NOMO-1 treated with dmso at 0.1 percent for 144 hours (cell line): ENCODE measurements around the gene TMEM52B.
"Not testable (repeated sequence)": the region's sequence is repeated elsewhere in the genome, so short reads cannot be mapped to it uniquely, and the experiment has no call there.

ENCODE experiments used
- DNase-seq: peaks from one replicate; lab custom pipeline; 2025; ENCODE audit not compliant: unreplicated experiment; lab: John Stamatoyannopoulos, UW

Gene TMEM52B

DNA sequence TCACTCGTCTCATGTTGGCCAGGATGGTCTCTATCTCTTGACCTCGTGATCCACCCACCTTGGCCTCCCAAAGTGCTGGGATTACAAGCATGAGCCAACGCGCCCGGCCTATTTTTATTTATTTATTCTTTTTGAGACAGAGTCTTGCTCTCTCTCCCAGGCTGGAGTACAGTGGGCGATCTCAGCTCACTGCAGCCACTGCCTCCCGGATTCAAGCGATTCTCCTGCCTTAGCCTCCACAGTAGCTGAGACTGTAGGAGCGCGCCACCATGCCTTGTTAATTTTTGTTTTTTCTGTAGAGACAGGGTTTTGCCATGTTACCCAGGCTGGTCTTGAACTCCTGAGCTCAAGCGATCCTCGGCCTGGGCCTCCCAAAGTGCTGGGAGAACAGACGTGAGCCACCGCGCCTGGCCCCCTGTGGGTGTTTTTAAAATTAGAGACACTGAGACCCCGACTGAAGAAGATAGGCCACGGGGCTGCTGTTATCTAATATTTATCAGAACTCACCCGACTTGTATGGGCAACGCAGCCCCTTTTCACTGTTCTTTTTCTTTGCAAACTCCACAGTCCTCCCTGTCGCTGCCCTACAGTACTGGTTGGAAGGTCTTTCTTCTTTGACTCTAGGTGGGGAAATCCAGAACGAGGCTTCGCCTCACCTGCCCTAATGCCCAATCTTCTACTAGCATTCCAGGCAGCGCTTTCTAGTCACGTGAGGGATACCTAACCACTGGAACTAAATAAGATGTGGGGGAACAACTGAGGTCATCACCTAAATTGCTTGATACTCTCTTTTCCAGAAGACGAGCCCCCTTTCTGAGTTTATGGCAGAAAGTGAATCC, 32.5 kb downstream of the TMEM52B start:
- DNase-seq = no peak

DNA sequence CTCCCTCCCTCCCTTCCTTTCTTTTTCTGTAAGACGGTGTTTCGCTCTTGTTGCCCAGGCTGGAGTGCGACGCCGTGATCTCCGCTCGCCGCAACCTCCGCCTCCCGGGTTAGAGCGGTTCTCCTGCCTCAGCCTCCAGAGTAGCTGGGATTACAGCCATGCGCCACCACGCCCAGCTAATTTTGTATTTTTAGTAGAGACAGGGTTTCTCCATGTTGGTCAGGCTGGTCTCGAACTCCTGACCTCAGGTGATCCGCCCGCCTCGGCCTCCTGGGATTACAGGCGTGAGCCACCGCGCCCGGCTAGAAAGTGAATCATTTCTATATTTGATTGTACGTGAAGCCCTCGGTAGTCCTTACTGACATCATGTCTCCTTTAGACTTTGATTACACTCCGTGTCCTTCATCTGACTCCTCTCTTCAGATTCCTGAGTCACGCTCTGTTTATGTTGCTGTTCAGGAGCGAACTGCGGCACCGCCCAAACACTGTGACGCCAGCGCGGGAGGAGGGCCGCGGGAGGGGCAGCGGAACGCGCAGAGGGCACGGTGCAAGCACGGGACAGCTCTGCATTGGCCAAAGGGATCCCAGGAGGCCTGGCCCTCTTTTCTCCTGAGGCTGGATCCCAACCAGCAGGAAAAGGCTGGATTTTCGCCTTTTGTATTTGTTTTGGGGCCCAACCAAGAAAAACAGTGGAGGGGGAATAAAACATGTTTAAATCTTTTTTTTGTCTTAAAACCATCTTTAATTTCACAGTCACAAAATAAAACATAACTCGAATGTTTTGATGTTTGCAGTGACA, 33.3 kb downstream of the TMEM52B start:
- peak; percentile 84 for DNase-seq

DNA sequence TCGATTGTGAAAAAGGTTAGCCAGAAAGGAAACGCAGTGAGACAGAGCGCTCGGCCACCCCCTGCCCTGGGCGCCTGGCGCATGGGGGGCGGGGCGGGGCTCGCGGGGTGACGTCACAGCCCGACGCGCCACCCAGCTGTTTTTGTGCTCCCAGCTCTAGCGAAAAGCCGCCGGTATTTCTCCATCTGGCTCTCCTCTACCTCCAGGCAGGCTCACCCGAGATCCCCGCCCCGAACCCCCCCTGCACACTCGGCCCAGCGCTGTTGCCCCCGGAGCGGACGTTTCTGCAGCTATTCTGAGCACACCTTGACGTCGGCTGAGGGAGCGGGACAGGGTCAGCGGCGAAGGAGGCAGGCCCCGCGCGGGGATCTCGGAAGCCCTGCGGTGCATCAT, 33.9 kb downstream of the TMEM52B start, which contains the start of gene GABARAPL1:
GABARAPL1 (plus strand) TSS at position 139 of the 393 bp plus-strand sequence; CDS start at position 392, 253 bp downstream.
- peak; percentile 32 for DNase-seq

DNA sequence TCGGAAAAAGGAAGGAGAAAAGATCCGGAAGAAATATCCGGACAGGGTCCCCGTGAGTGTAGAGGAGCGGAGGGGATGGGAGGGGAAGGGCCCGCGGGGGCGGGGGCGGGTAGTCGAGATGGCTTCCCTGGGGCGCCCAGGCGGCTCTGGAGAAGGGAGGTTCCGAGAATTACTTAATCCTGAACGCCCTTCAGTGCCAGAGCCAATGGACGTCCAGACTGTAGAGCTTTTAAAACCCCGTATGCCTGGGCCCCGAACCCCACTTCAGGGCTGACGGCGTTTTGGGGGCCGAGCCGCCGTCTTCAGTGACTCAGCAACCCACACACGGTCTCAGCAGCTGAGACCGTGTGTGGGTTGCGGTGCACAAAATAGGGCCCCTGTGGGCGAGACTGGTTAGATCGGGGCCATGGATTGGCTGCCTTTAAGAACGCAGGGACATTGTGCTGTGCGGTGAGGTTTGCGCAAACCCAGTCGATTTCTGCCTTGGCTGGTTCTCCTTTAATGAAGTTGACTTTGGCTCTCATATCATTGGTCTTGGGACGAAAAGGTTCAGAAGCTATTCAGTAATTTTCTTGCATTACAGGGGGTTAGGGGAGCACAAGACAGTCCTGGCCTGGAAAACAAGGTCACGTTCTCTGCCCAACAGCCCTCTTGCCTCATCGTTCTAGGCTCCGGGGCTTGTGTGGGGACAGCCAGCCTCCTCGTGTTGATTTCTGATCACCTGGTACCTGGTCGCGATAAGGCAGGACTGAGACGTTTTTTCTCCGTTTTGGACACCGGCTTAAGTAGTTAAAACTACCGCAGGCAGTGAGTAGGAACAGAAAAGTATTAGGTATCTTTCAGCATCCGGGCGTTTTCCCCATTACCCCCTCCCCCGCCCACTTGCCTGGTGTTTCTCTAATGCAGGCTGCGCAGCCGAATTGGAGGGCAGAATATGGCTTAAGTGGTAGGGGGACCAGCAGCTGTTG, 34.6 kb downstream of the TMEM52B start:
- DNase-seq = peak; percentile 80

DNA sequence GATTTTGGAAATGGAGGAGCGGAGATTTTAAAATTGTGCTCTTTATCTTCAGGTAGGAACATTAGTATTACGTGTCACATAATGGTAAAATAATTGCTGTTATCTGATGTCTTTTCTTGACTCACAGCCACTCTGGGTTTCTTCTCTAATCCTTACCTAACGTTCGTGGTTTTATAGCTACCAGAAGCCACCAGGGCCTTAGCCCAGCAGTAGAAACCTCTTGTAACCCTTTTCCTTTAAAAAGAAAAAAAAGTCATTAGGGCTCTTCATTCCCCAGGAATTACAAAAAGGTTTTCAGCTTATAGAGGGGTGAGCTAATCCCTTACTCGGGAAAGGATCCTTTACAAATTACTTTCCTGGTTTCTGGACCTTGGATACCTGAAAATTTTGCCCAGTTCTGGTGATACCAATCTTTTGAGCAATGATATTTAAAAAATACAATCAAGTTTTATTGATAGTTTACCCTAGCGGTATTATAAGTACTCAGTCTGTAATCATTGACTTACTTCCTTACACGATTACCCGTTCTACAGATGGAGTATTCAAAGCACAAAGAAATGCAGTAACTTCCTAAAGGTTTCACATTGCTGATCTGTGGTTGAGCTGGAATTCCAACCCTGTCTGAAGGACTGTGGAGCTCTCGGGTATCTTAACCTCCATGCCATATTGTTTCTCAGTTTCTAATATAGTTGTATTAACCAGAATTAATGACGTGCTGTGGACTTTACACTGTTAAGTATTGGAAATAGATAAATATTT, 35.5 kb downstream of the TMEM52B start:
- DNase-seq = no peak

DNA sequence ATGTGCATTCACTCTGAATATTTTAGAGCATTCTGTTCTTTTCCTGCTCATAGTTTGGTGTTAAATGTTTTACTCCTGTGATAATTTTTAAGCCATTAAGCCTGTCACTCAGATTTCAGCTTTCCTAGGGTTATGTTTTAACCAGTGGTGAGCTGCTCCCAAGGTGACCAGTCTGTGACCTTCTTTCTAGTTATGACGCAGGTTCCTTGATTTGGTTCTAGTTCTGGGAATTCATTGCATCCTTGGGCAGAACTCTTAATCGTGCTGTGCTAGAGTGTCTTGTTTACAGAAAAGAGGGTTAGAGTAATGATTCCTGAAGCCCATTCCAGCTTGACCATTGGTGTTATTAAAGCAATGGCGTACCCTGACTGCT, 36.0 kb downstream of the TMEM52B start:
- no peak for DNase-seq

DNA sequence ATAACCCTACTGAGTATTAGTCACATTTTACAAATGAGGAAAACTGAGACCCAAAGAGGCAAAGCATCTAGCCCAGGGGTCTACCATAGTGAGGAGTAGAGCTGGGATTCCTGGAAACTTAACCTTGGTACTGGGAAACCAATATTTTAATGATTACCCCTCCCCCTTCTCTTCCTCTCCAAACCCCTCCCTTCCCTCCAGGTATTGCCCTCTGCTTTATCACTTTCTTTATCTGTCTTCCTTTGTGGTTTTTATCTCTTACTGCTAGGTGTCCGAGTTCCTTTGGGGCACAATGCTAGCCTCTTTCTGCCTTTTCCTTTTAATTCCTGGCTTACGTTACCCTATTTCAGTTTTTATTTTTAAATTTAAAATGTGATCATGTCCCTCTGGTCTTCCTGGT, 36.6 kb downstream of the TMEM52B start:
- no peak for DNase-seq

DNA sequence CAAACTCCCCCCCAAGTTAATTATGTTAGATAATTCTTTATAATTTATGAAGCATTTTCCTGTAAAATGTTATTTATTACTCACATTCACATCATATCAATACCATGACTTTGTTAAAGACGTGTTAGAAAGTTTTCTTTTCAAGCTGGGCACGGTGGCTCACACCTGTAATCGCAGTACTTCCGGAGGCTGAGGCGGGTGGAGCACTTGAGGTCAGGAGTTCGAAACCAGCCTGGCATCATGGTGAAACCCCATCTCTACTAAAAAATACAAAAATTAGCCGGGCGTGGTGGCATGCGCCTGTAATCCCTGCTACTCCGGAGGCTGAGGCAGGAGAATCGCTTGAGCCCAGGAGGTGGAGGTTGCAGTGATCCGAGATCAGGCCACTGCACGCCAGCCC, 37.1 kb downstream of the TMEM52B start:
- DNase-seq = not testable (repeated sequence)

DNA sequence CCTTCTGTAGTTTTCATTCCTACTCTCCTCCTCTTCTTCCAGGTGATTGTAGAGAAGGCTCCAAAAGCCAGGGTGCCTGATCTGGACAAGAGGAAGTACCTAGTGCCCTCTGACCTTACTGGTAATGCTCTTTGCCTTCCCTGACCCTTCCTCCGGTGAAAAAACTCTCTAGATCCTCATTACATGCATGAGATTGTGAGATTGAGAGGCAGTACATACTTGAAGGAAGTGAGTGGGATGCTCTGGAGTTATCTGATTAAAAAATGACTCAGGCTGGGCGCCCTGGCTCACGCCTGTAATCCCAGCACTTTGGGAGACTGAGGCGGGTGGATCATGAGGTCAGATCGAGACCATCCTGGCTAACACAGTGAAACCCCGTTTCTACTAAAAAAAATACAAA, 39.2 kb downstream of the TMEM52B start:
- DNase-seq = no peak

DNA sequence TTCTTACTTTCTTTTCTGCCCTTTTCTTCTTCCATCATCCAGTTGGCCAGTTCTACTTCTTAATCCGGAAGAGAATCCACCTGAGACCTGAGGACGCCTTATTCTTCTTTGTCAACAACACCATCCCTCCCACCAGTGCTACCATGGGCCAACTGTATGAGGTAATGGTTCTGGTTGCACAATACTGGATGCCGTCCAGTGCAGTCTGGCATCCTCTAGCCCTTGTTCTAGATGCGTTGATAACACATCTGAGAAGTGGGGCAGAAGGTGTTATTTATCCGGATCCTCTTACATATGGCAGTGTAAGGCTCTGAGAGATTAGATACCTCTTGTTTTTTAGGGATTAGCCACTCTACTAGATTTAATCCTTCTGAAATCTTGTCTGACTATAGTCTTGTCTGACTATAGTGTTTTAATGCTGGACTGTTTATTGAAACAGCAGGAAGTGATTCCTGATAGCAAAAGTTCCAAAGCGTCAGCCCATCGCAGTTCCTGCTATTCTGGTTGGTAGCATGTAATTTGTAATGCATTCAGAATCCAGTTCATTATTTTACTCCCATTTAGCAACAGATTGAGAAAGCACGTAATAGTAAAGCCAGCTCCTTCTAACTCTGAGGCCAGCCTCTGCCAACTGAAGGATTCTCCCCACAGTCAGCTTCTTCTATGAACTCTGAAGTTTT, 41.7 kb downstream of the TMEM52B start:
- DNase-seq = no peak

DNA sequence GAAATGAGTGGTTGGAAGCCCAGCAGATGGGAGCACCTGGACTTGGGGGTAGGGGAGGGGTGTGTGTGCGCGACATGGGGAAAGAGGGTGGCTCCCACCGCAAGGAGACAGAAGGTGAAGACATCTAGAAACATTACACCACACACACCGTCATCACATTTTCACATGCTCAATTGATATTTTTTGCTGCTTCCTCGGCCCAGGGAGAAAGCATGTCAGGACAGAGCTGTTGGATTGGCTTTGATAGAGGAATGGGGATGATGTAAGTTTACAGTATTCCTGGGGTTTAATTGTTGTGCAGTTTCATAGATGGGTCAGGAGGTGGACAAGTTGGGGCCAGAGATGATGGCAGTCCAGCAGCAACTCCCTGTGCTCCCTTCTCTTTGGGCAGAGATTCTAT, 43.0 kb downstream of the TMEM52B start:
- DNase-seq = no peak

DNA sequence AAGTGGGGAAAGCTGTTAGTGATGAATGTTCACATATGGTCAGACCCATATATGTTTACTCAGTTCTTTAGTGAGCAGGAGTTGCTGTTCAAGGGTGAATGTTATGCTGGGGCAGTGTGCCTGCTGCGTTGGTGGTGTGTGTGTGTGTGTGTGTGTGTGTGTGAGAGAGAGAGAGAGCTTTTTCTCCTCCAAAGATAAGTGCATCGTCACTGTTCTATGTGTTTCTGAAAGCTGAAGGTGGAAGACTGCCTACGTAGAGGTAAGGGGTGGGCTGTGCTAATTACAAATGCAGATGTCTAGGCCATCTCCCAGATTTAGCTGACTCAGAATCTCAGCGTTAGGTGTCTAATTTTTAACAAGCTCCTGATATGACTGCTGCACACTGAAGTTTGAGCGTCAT, 44.4 kb downstream of the TMEM52B start:
- DNase-seq = no peak

DNA sequence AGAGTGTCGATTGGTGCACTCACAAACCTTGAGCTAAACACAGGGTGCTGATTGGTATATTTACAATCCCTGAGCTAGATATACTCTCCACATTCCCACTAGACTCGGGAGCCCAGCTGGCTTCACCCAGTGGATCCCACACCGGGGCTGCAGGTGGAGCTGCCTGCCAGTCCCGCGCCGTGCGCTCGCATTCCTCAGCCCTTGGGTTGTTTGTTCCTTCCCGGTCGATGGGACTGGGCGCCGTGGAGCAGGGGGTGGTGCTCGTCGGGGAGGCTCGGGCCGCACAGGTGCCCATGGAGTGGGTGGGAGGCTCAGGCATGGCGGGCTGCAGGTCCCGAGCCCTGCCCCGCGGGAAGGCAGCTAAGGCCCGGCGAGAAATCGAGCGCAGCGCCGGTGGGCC, 46.6 kb downstream of the TMEM52B start:
- DNase-seq = not testable (repeated sequence)

DNA sequence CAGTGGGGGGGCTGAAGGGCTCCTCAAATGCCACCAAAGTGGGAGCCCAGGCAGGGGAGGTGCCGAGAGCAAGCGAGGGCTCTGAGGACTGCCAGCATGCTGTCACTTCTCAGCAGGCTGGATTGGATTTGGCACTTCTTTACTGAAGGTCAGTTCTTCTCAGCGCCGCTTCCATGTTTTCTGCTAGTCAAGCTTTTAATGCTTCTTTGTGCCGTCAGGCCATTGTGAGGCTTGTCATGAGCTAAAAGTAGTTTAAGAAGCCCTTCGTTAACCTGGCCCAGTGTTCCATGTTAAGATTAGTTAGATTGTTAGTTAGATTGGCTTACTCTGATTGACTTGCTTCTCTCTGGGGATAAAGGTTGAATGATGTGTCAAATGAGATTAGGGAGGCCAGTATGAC, 47.3 kb downstream of the TMEM52B start:
- DNase-seq = no peak

DNA sequence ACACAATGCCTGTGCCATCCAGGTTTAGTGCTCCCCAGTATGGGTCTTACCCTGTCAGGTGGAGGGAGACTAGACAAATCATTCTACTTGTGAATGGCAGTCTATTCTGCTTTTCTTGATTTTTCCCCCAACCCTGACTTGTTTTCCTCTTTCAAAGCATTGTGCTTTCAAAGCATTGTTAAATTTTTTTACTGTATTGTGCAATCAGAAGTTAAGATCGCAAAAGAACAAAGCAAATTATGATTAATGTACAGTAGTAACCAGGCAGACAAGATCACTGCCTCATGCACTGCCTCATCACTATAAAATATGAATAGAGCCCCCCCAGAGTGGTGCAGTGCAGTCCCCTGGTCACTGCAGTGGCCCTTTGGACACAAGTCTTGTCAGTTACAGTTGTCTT, 47.9 kb downstream of the TMEM52B start:
- no peak for DNase-seq

DNA sequence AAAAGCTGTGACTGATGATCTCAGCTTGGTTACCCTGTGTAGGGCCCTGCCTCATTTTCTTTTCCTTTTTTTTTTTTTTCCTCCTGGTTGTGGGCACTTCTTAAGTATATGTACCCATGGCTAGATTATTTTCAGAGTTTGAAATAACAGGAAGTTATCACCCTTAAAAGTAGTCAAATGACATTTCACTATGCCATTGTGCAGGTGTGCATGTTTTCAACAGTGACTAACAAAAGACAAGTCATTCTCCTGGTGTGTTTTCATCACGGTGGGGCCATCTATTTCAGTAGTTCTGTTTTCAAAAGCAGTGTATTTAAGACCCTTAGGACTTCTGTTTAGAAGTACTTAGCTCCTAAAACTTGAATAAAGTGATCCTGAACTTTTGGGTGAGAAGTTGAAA, 48.8 kb downstream of the TMEM52B start:
- no peak for DNase-seq

DNA sequence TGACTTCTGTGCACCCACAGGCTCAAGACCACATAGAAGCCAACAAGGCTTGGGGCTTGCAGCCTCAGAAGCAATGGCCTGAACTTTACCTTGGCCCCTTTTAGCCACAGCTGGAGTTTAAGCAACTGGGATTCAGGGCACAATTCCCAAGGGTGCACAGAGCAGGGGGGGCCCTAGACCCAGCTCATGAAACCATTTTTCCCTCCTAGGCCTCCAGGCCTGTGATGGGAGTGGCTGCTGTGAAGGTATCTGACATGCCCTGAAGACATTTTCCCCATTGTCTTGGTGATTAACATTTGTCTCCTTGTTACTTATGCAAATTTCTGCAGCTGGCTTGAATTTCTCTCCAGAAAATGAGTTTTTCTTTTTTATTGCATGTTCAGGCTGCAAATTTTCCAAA, 55.7 kb downstream of the TMEM52B start:
- no peak for DNase-seq

DNA sequence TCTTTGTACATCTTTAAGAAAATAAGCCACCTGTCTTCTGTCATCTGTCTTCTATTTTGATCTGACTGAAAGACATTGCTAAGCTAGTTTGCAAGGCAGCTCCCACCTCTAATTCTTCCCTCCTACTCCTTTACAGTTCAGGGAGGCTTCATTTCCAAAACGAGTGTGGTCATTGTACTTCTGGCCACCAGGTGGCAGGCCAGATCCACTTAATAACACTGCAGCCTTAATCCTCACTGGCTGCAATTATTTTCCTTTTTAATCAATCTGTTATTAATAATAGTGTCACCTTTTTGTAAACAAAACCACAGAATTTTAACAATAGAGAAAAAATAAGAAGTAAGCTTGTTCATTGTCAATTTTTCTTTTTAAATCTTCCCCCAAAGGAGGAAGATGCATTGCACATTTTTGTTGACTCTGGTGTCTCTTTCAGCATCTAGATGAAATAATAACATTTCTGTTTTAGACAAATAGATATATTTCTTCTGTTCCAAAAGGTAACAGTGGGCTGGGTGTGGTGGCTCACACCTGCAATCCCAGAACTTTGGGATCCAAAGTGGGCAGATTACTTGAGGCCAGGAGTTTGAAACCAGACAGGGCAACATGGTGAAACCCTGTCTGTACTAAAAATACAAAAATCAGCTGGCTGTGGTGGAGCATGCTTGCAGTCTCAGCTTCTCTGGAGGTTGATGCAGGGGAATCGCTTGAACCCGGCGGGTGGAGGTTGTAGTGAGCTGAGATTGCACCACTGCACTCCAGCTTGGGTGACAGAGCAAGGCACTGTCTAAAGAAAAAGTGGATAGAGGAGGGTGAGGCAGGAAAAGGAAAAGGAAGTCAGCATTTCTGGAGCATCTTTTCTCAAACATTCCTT, 57.2 kb downstream of the TMEM52B start:
- no peak for DNase-seq

DNA sequence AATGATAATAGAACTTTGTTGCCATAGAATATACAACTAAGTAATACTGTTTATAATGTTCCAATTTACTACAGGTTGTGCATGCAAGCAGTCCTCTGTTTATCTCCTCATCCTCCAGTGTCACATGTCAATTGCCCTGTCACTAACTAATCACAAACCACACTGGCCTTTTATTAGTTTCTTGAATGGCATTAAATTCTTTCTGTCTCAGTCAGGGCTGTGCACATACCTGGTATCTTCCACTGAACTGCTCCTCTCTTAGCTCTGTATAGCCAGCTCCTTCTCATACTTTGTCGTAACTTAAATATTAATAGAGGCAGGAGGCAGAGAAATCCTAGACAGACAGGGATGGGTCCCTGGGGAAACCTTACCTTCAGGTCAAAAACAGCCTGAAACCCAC, 57.9 kb downstream of the TMEM52B start:
- no peak for DNase-seq
